Chondrocyte (in vitro differentiated cells): ENCODE measurements around the gene CNN1. TPM values are rescaled to one million over a fixed set of nuclear protein-coding genes. Genes with fewer than 3 reads are reported as not detected.
A peak's percentile ranks its signal among the peaks of the same experiment; 100 is the strongest.

Source experiments
- DNase-seq: peaks from one replicate; pipeline ENCODE4 v3.0.0; 2021; ENCODE audit warnings: mixed read lengths, low spot score
- H3K27ac Mint-ChIP-seq: one replicate; pipeline ENCODE4 v1.8.0; 2021; ENCODE audit warnings: mild to moderate bottlenecking, moderate library complexity, mixed read lengths; ENCODE audit not compliant: unreplicated experiment
- H3K27me3 Mint-ChIP-seq: 2 replicates; pipeline ENCODE4 v1.8.0; 2021; ENCODE audit warnings: low read depth, mixed read lengths
- H3K36me3 Mint-ChIP-seq: 2 replicates; pipeline ENCODE4 v1.8.0; 2021; ENCODE audit warnings: low read depth, mixed read lengths
- H3K4me1 Mint-ChIP-seq: 2 replicates; pipeline ENCODE4 v1.8.0; 2021; ENCODE audit warnings: low read depth, mild to moderate bottlenecking, mixed read lengths
- H3K4me3 Mint-ChIP-seq: one replicate; pipeline ENCODE4 v1.8.0; 2021; ENCODE audit warnings: mild to moderate bottlenecking, moderate library complexity, mixed read lengths; ENCODE audit not compliant: unreplicated experiment
- H3K9me3 Mint-ChIP-seq: 2 replicates; pipeline ENCODE4 v1.8.0; 2021; ENCODE audit warnings: low read depth, mixed read lengths
- CTCF ChIP-seq: fragments of 200-600 bp; sonication (generic); IDR thresholded peaks from 2 replicates; pipeline ENCODE4 v1.5.0; 2021; ENCODE audit warnings: antibody characterized with exemption, mild to moderate bottlenecking, moderate library complexity
- total RNA-seq: library from RNA; stranded (reverse); gene quantifications from 3 replicates; pipeline ENCODE4 v1.2.1, GENCODE V29; 2021

The CNN1 gene
- total RNA-seq, 1 donor from 2014 or later = 199 TPM

- no peaks in the 10 kb centered on the region for H3K9me3 Mint-ChIP-seq
- DNase-seq = no peak
- H3K4me3 Mint-ChIP-seq = no peak overlapping the region
- no peak for TF ChIP-seq CTCF
- peaks cover 19% of the 10 kb centered on the region for H3K4me1 Mint-ChIP-seq
- no peak overlapping the region for H3K27ac Mint-ChIP-seq
- no peaks in the 10 kb centered on the region for H3K27me3 Mint-ChIP-seq
- peaks cover 9% of the 10 kb centered on the region for H3K36me3 Mint-ChIP-seq
Measured at GRCh38 chr19:11554160-11554559, 15.5 kb downstream of the CNN1 start.

- H3K36me3 Mint-ChIP-seq = peaks cover 9% of the 10 kb centered on the region
- no peak overlapping the region for H3K4me3 Mint-ChIP-seq
- DNase-seq = no peak
- H3K4me1 Mint-ChIP-seq = peaks cover 24% of the 10 kb centered on the region
- H3K9me3 Mint-ChIP-seq = no peaks in the 10 kb centered on the region
- no peak overlapping the region for H3K27ac Mint-ChIP-seq
- no peaks in the 10 kb centered on the region for H3K27me3 Mint-ChIP-seq
- TF ChIP-seq CTCF = no peak
Measured at GRCh38 chr19:11555246-11555645, 16.6 kb downstream of the CNN1 start.

- no peak for DNase-seq
- H3K4me1 Mint-ChIP-seq = peaks cover 30% of the 10 kb centered on the region
- no peak for TF ChIP-seq CTCF
- peaks cover 9% of the 10 kb centered on the region for H3K36me3 Mint-ChIP-seq
- peak overlapping the region; percentile 74 for H3K27ac Mint-ChIP-seq
- no peaks in the 10 kb centered on the region for H3K27me3 Mint-ChIP-seq
- no peaks in the 10 kb centered on the region for H3K9me3 Mint-ChIP-seq
- no peak overlapping the region for H3K4me3 Mint-ChIP-seq
Measured at GRCh38 chr19:11556634-11557420, 18.2 kb downstream of the CNN1 start.

GRCh38 chr19:11558881-11559828 lies 20.5 kb downstream of the CNN1 start, which contains the start of gene ELOF1:
Gene ELOF1 (minus strand): TSS chr19:11559230. CDS start chr19:11554347, 4,883 bp downstream.
- H3K4me3 Mint-ChIP-seq = peak within 1 kb of the TSS; percentile 82
- H3K27ac Mint-ChIP-seq = peak within 1 kb of the TSS; percentile 89
- DNase-seq = peak; percentile 99
- peaks cover 30% of the 10 kb centered on the region for H3K4me1 Mint-ChIP-seq
- TF ChIP-seq CTCF = peak; percentile 69
- H3K36me3 Mint-ChIP-seq = peaks cover 6% of the 10 kb centered on the region
- H3K27me3 Mint-ChIP-seq = no peaks in the 10 kb centered on the region
- no peaks in the 10 kb centered on the region for H3K9me3 Mint-ChIP-seq

- DNase-seq = no peak
- Mint-ChIP-seq H3K36me3 (peaks cover 2% of the 10 kb centered on the region), H3K27me3 (no peaks in the 10 kb centered on the region), H3K9me3 (no peaks in the 10 kb centered on the region), H3K4me3 (peak overlapping the region; percentile 61), H3K27ac (no peak overlapping the region), H3K4me1 (peaks cover 30% of the 10 kb centered on the region)
- peak; percentile 83 for TF ChIP-seq CTCF
Measured at GRCh38 chr19:11560404-11561051, 21.9 kb downstream of the CNN1 start.
